ENCODE measurements around the gene LMO7. TPM values are rescaled to one million over a fixed set of nuclear protein-coding genes. Genes with fewer than 3 reads are reported as not detected.

Gene LMO7
- total RNA-seq, 1 experiment from 2014 or later: 18.5 TPM

DNA sequence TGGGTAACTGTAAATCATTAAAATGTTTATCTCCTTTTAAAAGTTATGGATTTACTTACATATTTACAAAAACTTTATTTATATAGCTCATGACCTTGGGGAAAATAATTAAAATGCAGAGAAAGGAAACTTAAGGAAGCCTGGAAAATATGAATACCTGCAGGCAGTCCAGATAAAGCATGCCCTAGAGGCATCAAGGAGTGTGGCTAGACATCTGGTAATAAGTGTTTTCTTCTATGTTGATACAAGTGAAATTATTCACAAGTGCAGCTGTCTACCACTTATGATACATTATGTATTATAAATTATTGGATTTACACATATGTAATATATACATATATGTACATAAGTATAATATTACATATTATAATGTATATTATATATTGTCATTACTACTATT is 207.9 kb downstream of the LMO7 start:
- POLR2A ChIA-PET: no interaction called here

DNA sequence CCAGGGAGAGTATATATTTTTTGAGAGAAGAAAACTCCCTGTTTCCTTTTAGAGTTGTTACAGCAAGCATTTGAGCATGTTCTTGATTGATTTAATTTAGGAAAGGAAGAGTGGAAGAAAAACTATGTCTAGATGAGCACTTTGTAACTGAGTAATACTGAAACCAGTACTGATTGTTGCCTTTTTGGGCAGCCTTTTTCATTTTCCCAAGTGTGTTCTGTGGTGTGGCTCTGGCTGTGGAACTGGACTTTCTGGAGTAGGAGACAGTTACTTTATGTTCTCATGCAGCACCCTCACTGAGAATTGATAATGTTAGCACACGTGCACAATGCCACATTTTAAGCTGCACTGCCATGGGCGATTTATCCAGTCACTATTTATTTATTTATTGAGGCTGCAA is 211.5 kb downstream of the LMO7 start:
- DNase-seq (ENCODE audit: low spot score) (no peak), ATAC-seq (no peak)
- H3K27ac Mint-ChIP-seq: peak overlapping the region; percentile 37
- POLR2A ChIA-PET: no interaction called here
- no peak overlapping the region for H3K4me3 Mint-ChIP-seq
- H3K9me3 Mint-ChIP-seq: peaks cover 10% of the 10 kb centered on the region
- H3K27me3 Mint-ChIP-seq (ENCODE audit: low read depth): no peaks in the 10 kb centered on the region
- H3K4me1 Mint-ChIP-seq: no peaks in the 10 kb centered on the region
- TF ChIP-seq CREM (CRISPR knock-in tag; IDR thresholded peaks at IDR 0.05): no peak
- TF ChIP-seq AFF4 (CRISPR knock-in tag; IDR thresholded peaks at IDR 0.05; ENCODE audit: borderline replicate concordance): no peak
- peaks cover 28% of the 10 kb centered on the region for H3K36me3 Mint-ChIP-seq
- CTCF ChIA-PET: no interaction called here

More for the DNA sequence above, 207.9 kb downstream of the LMO7 start:
- no peaks in the 10 kb centered on the region for H3K27me3 Mint-ChIP-seq (ENCODE audit: low read depth)
- H3K4me3 Mint-ChIP-seq: no peak overlapping the region
- ATAC-seq (no peak), DNase-seq (ENCODE audit: low spot score) (no peak)
- peaks cover 6% of the 10 kb centered on the region for H3K4me1 Mint-ChIP-seq
- CTCF ChIA-PET: interaction anchor here (0.6 to 0.8 kb wide), 2 partner anchors 159 to 176 kb away, joined by 3 read pairs; no protein-coding TSS in a partner anchor
- no peak overlapping the region for H3K27ac Mint-ChIP-seq
- H3K9me3 Mint-ChIP-seq: peaks cover 13% of the 10 kb centered on the region
- peaks cover 31% of the 10 kb centered on the region for H3K36me3 Mint-ChIP-seq
- no peak for TF ChIP-seq SMAD4 (CRISPR knock-in tag; IDR thresholded peaks at IDR 0.05)
- TF ChIP-seq ZNF416 (CRISPR knock-in tag; IDR thresholded peaks at IDR 0.05): no peak
- no peak for TF ChIP-seq GABPB1 (CRISPR knock-in tag; IDR thresholded peaks at IDR 0.05)
- TF ChIP-seq, protein P1, sequence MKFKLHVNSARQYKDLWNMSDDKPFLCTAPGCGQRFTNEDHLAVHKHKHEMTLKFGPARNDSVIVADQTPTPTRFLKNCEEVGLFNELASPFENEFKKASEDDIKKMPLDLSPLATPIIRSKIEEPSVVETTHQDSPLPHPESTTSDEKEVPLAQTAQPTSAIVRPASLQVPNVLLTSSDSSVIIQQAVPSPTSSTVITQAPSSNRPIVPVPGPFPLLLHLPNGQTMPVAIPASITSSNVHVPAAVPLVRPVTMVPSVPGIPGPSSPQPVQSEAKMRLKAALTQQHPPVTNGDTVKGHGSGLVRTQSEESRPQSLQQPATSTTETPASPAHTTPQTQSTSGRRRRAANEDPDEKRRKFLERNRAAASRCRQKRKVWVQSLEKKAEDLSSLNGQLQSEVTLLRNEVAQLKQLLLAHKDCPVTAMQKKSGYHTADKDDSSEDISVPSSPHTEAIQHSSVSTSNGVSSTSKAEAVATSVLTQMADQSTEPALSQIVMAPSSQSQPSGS (CRISPR knock-in tag; IDR thresholded peaks at IDR 0.05; ENCODE audit: borderline replicate concordance, low read depth): no peak
- TF ChIP-seq E2F1 (CRISPR knock-in tag; IDR thresholded peaks at IDR 0.05): no peak
- TF ChIP-seq SP1 (CRISPR knock-in tag; conservative IDR thresholded peaks at IDR 0.05): no peak
- no peak for TF ChIP-seq MYBL2 (CRISPR knock-in tag; IDR thresholded peaks at IDR 0.05)

- H3K27me3 Mint-ChIP-seq (ENCODE audit: low read depth): no peaks in the 10 kb centered on the region
- ChIA-PET POLR2A (no interaction called here), CTCF (no interaction called here)
- DNase-seq (ENCODE audit: low spot score): no peak
- H3K27ac Mint-ChIP-seq: no peak overlapping the region
- no peak for ATAC-seq
- no peak overlapping the region for H3K4me3 Mint-ChIP-seq
- 0 out of 2 replicates have a peak, but pooled peaks cover 3% of the 10 kb centered on the region for H3K9me3 Mint-ChIP-seq
- H3K36me3 Mint-ChIP-seq: peaks cover 31% of the 10 kb centered on the region
- peaks cover 8% of the 10 kb centered on the region; the same call in 1 of the 2 replicates for H3K4me1 Mint-ChIP-seq
- TF ChIP-seq FOXP4 (CRISPR knock-in tag; IDR thresholded peaks at IDR 0.05) (no peak), ZNF396 (CRISPR knock-in tag; IDR thresholded peaks at IDR 0.05; ENCODE audit: borderline replicate concordance) (no peak), ZNF532 (CRISPR knock-in tag; IDR thresholded peaks at IDR 0.05; ENCODE audit: borderline replicate concordance) (no peak), STAT6 (CRISPR knock-in tag; conservative IDR thresholded peaks at IDR 0.05; ENCODE audit: low read depth) (no peak)
Measured at GRCh38 chr13:75850916-75851315, 214.8 kb downstream of the LMO7 start.

All from WTC11 (cell line).